ENCODE measurements around the gene MICAL2.

MICAL2 gene

GRCh38 chr11:12253843-12254281 lies 143.5 kb downstream of the MICAL2 start:
- DNase-seq = no peak

- no peak for DNase-seq
Observed at GRCh38 chr11:12258451-12258850, 148.1 kb downstream of the MICAL2 start.

GRCh38 chr11:12259956-12260355 lies 149.6 kb downstream of the MICAL2 start:
- DNase-seq = no peak

- DNase-seq = no peak
Observed at GRCh38 chr11:12260731-12261521, 150.5 kb downstream of the MICAL2 start.

GRCh38 chr11:12261551-12261950 lies 151.2 kb downstream of the MICAL2 start:
- DNase-seq = no peak

- DNase-seq = no peak
Observed at GRCh38 chr11:12263141-12263693, 152.8 kb downstream of the MICAL2 start.

GRCh38 chr11:12264361-12264760 lies 154.0 kb downstream of the MICAL2 start:
- no peak for DNase-seq

GRCh38 chr11:12266132-12266531 lies 155.7 kb downstream of the MICAL2 start:
- DNase-seq = no peak

GRCh38 chr11:12266943-12267342 lies 156.6 kb downstream of the MICAL2 start:
- DNase-seq = no peak

GRCh38 chr11:12267921-12268320 lies 157.5 kb downstream of the MICAL2 start:
- no peak for DNase-seq

GRCh38 chr11:12269104-12269441 lies 158.7 kb downstream of the MICAL2 start:
- DNase-seq = no peak

GRCh38 chr11:12269446-12270214 lies 159.2 kb downstream of the MICAL2 start:
- no peak for DNase-seq

- no peak for DNase-seq
Observed at GRCh38 chr11:12270215-12270797, 159.9 kb downstream of the MICAL2 start.

GRCh38 chr11:12270817-12271216 lies 160.4 kb downstream of the MICAL2 start:
- DNase-seq = no peak

- no peak for DNase-seq
Observed at GRCh38 chr11:12271241-12271640, 160.9 kb downstream of the MICAL2 start.

GRCh38 chr11:12271826-12272366 lies 161.5 kb downstream of the MICAL2 start:
- no peak for DNase-seq

- DNase-seq = no peak
Observed at GRCh38 chr11:12272821-12273617, 162.6 kb downstream of the MICAL2 start.

GRCh38 chr11:12273618-12273995 lies 163.2 kb downstream of the MICAL2 start:
- DNase-seq = no peak

GRCh38 chr11:12274056-12274455 lies 163.7 kb downstream of the MICAL2 start:
- no peak for DNase-seq

- no peak for DNase-seq
Observed at GRCh38 chr11:12274558-12275197, 164.3 kb downstream of the MICAL2 start.

- DNase-seq = no peak
Observed at GRCh38 chr11:12275818-12276217, 165.4 kb downstream of the MICAL2 start.

GRCh38 chr11:12276356-12276755 lies 166.0 kb downstream of the MICAL2 start:
- no peak for DNase-seq
